HepG2 (cell line): ENCODE results near the gene NOB1. TPM values are rescaled to one million over a fixed set of nuclear protein-coding genes. Genes with fewer than 3 reads are reported as not detected.
A peak's percentile ranks its signal among the peaks of the same experiment; 100 is the strongest.

ENCODE experiments used
- CENPT ChIP-seq: sonication (generic); formaldehyde crosslinking; IDR thresholded peaks from 2 replicates; pipeline ENCODE4 v1.8.0; 2022; ENCODE audit warnings: low read depth, mild to moderate bottlenecking, moderate library complexity, missing genetic modification reagents
- HES4 ChIP-seq: sonication (generic); formaldehyde crosslinking; IDR thresholded peaks from 2 replicates; pipeline ENCODE4 v1.9.0; 2021; ENCODE audit warnings: mild to moderate bottlenecking, missing genetic modification reagents, borderline replicate concordance
- HNRNPUL1 ChIP-seq: fragments of 200-400 bp; formaldehyde crosslinking; IDR thresholded peaks from 2 replicates; pipeline ENCODE4 v1.6.1; 2017; ENCODE audit warnings: low read depth, mild to moderate bottlenecking, low read length, moderate library complexity
- NBN ChIP-seq: fragments of 450-650 bp; conservative IDR thresholded peaks from 2 replicates; pipeline ENCODE4 v1.6.1; 2017
- SOX13 ChIP-seq, 3 experiments: fragments of 450-650 bp in 1 of 3; sonication (generic) in 1 of 3; formaldehyde crosslinking in 1 of 3; IDR thresholded peaks in 2 of 3; conservative IDR thresholded peaks in 1 of 3; 2 replicates each; pipeline versions ENCODE4 v1.5.0 to v1.6.1; 2016 to 2020; ENCODE audit warnings: antibody characterized with exemption in 1 of 3, mild to moderate bottlenecking in 1 of 3, missing compliant biosample characterization in 1 of 3, missing genetic modification reagents in 1 of 3, moderate library complexity in 1 of 3
- THYN1 ChIP-seq: sonication (generic); formaldehyde crosslinking; IDR thresholded peaks from 2 replicates; pipeline ENCODE4 v1.8.1; 2023; ENCODE audit warnings: low read depth, mild to moderate bottlenecking, moderate library complexity, missing genetic modification reagents, borderline replicate concordance
- ZEB1 ChIP-seq: IDR thresholded peaks from 2 replicates; pipeline ENCODE4 v1.6.1; 2012; ENCODE audit warnings: mild to moderate bottlenecking, low read depth, inconsistent platforms; ENCODE audit not compliant: insufficient replicate concordance
- ZNF10 ChIP-seq: sonication (generic); formaldehyde crosslinking; IDR thresholded peaks from 2 replicates; pipeline ENCODE4 v1.4.0; 2020; ENCODE audit warnings: mild to moderate bottlenecking, low read depth, missing genetic modification reagents, borderline replicate concordance
- ZNF337 ChIP-seq: sonication (generic); formaldehyde crosslinking; IDR thresholded peaks from 2 replicates; pipeline ENCODE4 v1.5.1; 2020; ENCODE audit warnings: missing genetic modification reagents, low read depth, mild to moderate bottlenecking, borderline replicate concordance
- ZNF572 ChIP-seq: sonication (generic); formaldehyde crosslinking; IDR thresholded peaks from 2 replicates; pipeline ENCODE4 v1.5.1; 2020; ENCODE audit warnings: mild to moderate bottlenecking, missing genetic modification reagents
- ZNF766 ChIP-seq: sonication (generic); formaldehyde crosslinking; IDR thresholded peaks from 2 replicates; pipeline ENCODE4 v1.5.0; 2020; ENCODE audit warnings: missing genetic modification reagents, borderline replicate concordance
- polyA plus RNA-seq, 8 experiments: library from polyadenylated mRNA; depleted of rRNA in 3 of 8; stranded (reverse) in 7 of 8; unstranded in 1 of 8; fragments of >200 nt; fragmentation: Illumina TruSeq in 4 of 8; extraction: Trizol in 4 of 8; gene quantifications; 2 replicates each; pipeline versions ENCODE4 v1.2.1 to v1.2.3, GENCODE V29; 2011 to 2016; ENCODE audit warnings: low read depth in 4 of 8, missing spikeins in 1 of 8, mixed read lengths in 1 of 8; ENCODE audit not compliant: insufficient read depth in 1 of 8
- total RNA-seq, 5 experiments: library from RNA; depleted of rRNA; stranded (reverse); fragments of >200 nt; fragmentation: Illumina TruSeq; extraction: Trizol; gene quantifications; 2 replicates each; pipeline ENCODE4 v1.2.3, GENCODE V29; 2016; ENCODE audit warnings: low read depth in 1 of 5
- TF ChIP-seq, protein P1 (sequence below): sonication (generic); formaldehyde crosslinking; IDR thresholded peaks from 2 replicates; pipeline ENCODE4 v1.4.0; 2020; ENCODE audit warnings: missing genetic modification reagents, borderline replicate concordance
- TF ChIP-seq, protein P2 (sequence below), 2 experiments: sonication (generic) in 1 of 2; formaldehyde crosslinking in 1 of 2; IDR thresholded peaks; 2 replicates each; pipeline versions ENCODE4 v1.6.1 to v1.9.0; 2014 to 2022; ENCODE audit warnings: antibody characterized with exemption in 1 of 2, borderline replicate concordance in 1 of 2, inconsistent platforms in 1 of 2, low read depth in 1 of 2, missing genetic modification reagents in 1 of 2
- TF ChIP-seq, protein P3 (sequence below): IDR thresholded peaks from 2 replicates; pipeline ENCODE4 v1.6.1; 2018; ENCODE audit warnings: missing genetic modification reagents, mild to moderate bottlenecking, missing compliant biosample characterization
- TF ChIP-seq, protein P4 (sequence below): sonication (generic); formaldehyde crosslinking; IDR thresholded peaks from 2 replicates; pipeline ENCODE4 v1.4.0; 2020; ENCODE audit warnings: missing genetic modification reagents, mild to moderate bottlenecking, borderline replicate concordance

Gene NOB1
- total and polyA plus RNA-seq, 2 of the 13 experiments (the other 11 are each of a cell fraction or from before 2014, with no cell fraction given) = 47.1 to 162 TPM

DNA sequence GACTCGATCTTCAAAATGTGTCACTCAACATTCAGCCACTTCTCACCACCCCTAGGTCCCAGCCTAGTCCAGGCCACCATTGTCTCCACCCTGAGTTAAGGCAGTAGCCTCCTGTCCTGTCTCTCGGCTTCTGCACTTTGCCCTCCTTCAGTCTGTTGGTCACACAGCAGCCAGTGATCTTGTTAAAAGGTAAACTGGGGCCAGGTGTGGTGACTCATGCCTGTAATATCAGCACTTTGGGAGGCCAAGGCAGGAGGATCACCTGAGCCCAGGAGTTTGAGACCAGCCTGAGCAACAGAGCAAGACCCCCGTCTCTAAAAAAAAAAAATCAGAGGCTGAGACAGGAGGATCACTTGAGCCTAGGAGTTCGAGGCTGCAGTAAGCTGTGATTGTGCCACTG is 33.2 kb upstream of the NOB1 start (continued):
- TF ChIP-seq, protein P1, sequence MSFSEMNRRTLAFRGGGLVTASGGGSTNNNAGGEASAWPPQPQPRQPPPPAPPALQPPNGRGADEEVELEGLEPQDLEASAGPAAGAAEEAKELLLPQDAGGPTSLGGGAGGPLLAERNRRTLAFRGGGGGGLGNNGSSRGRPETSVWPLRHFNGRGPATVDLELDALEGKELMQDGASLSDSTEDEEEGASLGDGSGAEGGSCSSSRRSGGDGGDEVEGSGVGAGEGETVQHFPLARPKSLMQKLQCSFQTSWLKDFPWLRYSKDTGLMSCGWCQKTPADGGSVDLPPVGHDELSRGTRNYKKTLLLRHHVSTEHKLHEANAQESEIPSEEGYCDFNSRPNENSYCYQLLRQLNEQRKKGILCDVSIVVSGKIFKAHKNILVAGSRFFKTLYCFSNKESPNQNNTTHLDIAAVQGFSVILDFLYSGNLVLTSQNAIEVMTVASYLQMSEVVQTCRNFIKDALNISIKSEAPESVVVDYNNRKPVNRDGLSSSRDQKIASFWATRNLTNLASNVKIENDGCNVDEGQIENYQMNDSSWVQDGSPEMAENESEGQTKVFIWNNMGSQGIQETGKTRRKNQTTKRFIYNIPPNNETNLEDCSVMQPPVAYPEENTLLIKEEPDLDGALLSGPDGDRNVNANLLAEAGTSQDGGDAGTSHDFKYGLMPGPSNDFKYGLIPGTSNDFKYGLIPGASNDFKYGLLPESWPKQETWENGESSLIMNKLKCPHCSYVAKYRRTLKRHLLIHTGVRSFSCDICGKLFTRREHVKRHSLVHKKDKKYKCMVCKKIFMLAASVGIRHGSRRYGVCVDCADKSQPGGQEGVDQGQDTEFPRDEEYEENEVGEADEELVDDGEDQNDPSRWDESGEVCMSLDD (CRISPR knock-in tag) = no peak
- TF ChIP-seq ZEB1 (peak; percentile 70), ZNF337 (CRISPR knock-in tag) (no peak), HES4 (CRISPR knock-in tag) (no peak), HNRNPUL1 (no peak), ZNF572 (no peak), SOX13 (IDR thresholded peaks at IDR 0.05) (no peak), SOX13 (CRISPR knock-in tag; conservative IDR thresholded peaks at IDR 0.05 in 1 of 2, IDR thresholded peaks at IDR 0.05 in 1 of 2) (0 out of 4 replicates have a peak, but pooled peaks of 1 of the 2 experiments have one; percentile 9), CENPT (CRISPR knock-in tag) (no peak), NBN (no peak), THYN1 (no peak), ZNF10 (CRISPR knock-in tag) (no peak), ZNF766 (CRISPR knock-in tag) (no peak)
- TF ChIP-seq, protein P2, sequence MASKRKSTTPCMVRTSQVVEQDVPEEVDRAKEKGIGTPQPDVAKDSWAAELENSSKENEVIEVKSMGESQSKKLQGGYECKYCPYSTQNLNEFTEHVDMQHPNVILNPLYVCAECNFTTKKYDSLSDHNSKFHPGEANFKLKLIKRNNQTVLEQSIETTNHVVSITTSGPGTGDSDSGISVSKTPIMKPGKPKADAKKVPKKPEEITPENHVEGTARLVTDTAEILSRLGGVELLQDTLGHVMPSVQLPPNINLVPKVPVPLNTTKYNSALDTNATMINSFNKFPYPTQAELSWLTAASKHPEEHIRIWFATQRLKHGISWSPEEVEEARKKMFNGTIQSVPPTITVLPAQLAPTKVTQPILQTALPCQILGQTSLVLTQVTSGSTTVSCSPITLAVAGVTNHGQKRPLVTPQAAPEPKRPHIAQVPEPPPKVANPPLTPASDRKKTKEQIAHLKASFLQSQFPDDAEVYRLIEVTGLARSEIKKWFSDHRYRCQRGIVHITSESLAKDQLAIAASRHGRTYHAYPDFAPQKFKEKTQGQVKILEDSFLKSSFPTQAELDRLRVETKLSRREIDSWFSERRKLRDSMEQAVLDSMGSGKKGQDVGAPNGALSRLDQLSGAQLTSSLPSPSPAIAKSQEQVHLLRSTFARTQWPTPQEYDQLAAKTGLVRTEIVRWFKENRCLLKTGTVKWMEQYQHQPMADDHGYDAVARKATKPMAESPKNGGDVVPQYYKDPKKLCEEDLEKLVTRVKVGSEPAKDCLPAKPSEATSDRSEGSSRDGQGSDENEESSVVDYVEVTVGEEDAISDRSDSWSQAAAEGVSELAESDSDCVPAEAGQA (IDR thresholded peaks at IDR 0.05; ENCODE audit: low read depth) = no peak
- TF ChIP-seq, protein P2 (CRISPR knock-in tag; IDR thresholded peaks at IDR 0.05; ENCODE audit: borderline replicate concordance) = no peak
- TF ChIP-seq, protein P3, sequence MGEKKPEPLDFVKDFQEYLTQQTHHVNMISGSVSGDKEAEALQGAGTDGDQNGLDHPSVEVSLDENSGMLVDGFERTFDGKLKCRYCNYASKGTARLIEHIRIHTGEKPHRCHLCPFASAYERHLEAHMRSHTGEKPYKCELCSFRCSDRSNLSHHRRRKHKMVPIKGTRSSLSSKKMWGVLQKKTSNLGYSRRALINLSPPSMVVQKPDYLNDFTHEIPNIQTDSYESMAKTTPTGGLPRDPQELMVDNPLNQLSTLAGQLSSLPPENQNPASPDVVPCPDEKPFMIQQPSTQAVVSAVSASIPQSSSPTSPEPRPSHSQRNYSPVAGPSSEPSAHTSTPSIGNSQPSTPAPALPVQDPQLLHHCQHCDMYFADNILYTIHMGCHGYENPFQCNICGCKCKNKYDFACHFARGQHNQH (CRISPR knock-in tag) = no peak
- TF ChIP-seq, protein P4, sequence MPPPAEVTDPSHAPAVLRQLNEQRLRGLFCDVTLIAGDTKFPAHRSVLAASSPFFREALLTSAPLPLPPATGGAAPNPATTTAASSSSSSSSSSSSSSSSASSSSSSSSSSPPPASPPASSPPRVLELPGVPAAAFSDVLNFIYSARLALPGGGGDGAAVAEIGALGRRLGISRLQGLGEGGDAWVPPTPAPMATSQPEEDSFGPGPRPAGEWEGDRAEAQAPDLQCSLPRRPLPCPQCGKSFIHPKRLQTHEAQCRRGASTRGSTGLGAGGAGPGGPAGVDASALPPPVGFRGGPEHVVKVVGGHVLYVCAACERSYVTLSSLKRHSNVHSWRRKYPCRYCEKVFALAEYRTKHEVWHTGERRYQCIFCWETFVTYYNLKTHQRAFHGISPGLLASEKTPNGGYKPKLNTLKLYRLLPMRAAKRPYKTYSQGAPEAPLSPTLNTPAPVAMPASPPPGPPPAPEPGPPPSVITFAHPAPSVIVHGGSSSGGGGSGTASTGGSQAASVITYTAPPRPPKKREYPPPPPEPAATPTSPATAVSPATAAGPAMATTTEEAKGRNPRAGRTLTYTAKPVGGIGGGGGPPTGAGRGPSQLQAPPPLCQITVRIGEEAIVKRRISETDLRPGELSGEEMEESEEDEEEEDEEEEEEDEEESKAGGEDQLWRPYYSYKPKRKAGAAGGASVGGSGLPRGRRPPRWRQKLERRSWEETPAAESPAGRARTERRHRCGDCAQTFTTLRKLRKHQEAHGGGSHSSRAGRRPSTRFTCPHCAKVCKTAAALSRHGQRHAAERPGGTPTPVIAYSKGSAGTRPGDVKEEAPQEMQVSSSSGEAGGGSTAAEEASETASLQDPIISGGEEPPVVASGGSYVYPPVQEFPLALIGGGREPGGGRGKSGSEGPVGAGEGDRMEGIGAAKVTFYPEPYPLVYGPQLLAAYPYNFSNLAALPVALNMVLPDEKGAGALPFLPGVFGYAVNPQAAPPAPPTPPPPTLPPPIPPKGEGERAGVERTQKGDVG = peak; percentile 5; the same call in 1 of the 2 replicates
